Right renal cortex interstitium (tissue), 3 donors: Measurements from ENCODE around the gene CHCHD6. TPM values are rescaled to one million over a fixed set of nuclear protein-coding genes. Genes with fewer than 3 reads are reported as not detected.

Experiments
- DNase-seq, 3 donors: peaks; one replicate each; pipeline ENCODE4 v3.0.0-alpha.2; 2013; ENCODE audit warnings: low read depth in 3 of 3, low spot score in 2 of 3
- polyA plus RNA-seq, 3 donors: library from polyadenylated mRNA; unstranded; fragments of 120-200 nt; gene quantifications; one replicate each; pipeline ENCODE4 v1.2.1, GENCODE V29; 2013; ENCODE audit not compliant: insufficient read length in 3 of 3

Gene CHCHD6
- polyA plus RNA-seq, 3 donors = 17.8 to 21.5 (median 19.5) TPM

GRCh38 chr3:126934031-126934531, 230.0 kb downstream of the CHCHD6 start:
- peak in 2 of 3 donors; percentile 25 to 54 for DNase-seq

GRCh38 chr3:126934991-126935390, 231.0 kb downstream of the CHCHD6 start:
- no peak for DNase-seq

GRCh38 chr3:126935756-126936509, 231.9 kb downstream of the CHCHD6 start:
- no peak for DNase-seq

GRCh38 chr3:126936853-126937425, 232.9 kb downstream of the CHCHD6 start:
- no peak for DNase-seq

GRCh38 chr3:126937533-126937932, 233.5 kb downstream of the CHCHD6 start:
- DNase-seq = no peak

- no peak for DNase-seq
Measured at GRCh38 chr3:126937973-126938372, 233.9 kb downstream of the CHCHD6 start.

- DNase-seq = no peak
Measured at GRCh38 chr3:126938520-126939337, 234.7 kb downstream of the CHCHD6 start.

- no peak for DNase-seq
Measured at GRCh38 chr3:126939338-126939718, 235.3 kb downstream of the CHCHD6 start.

GRCh38 chr3:126939733-126940132, 235.7 kb downstream of the CHCHD6 start:
- no peak for DNase-seq

GRCh38 chr3:126941721-126942270, 237.8 kb downstream of the CHCHD6 start:
- DNase-seq = no peak

- no peak for DNase-seq
Measured at GRCh38 chr3:126944089-126944965, 240.3 kb downstream of the CHCHD6 start.

- DNase-seq = no peak
Measured at GRCh38 chr3:126945171-126945721, 241.2 kb downstream of the CHCHD6 start.

GRCh38 chr3:126945891-126946290, 241.9 kb downstream of the CHCHD6 start:
- no peak for DNase-seq

- no peak for DNase-seq
Measured at GRCh38 chr3:126946405-126946804, 242.4 kb downstream of the CHCHD6 start.

- no peak for DNase-seq
Measured at GRCh38 chr3:126947429-126947828, 243.4 kb downstream of the CHCHD6 start.

GRCh38 chr3:126948980-126949535, 245.0 kb downstream of the CHCHD6 start:
- no peak for DNase-seq

GRCh38 chr3:126951561-126951960, 247.5 kb downstream of the CHCHD6 start:
- DNase-seq = no peak

- DNase-seq = no peak
Measured at GRCh38 chr3:126952261-126952982, 248.4 kb downstream of the CHCHD6 start.
